ENCODE data around the gene CDK14.

CDK14 gene

DNA sequence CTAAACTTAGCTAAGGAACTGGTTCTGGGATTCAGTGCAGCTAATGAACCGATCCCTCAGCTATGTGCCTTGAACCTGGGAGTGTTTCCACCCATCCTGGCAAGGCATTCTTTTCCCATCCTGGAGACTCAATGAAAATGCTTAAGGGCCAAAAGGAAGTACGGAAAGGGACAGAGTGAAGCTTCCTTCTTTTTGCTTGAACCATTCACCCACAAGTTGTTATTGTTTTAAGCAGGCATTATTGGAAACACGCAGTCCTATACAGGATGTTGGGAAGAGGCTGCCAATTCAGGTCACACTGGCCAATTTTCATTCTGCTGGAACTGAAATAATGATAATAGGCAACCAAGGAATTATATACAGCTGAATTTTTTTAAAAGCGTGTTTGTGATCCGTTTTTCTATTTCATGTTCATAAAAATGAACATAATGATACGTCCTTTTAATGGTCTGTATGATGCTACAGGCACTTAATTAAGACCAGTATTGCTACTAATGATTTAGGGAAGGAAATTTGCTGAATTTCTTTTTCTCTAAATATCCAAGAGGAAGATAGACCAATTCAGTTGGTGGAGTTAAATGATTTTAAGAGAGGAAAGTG lies 610.3 kb downstream of the CDK14 start:
- no peaks in the 10 kb centered on the region for H3K27me3 ChIP-seq (ENCODE audit: control insufficient read depth, insufficient read depth, low read length, poor library complexity, severe bottlenecking)
- H3K36me3 ChIP-seq (ENCODE audit: control insufficient read depth, insufficient read depth, low read length) = no peaks in the 10 kb centered on the region
- no peak overlapping the region for H3K27ac ChIP-seq (ENCODE audit: insufficient read depth, low read depth, low read length, poor library complexity, severe bottlenecking)
- H3K4me3 ChIP-seq (ENCODE audit: insufficient read depth, low read depth, low read length) = no peak overlapping the region
- no peaks in the 10 kb centered on the region for H3K9me3 ChIP-seq (ENCODE audit: control insufficient read depth, low read length)
- 94 to 96% methylated on average over 6 of the region's 6 CpGs for WGBS, 2 experiments
- peaks cover 6% of the 10 kb centered on the region for H3K4me1 ChIP-seq (ENCODE audit: control insufficient read depth, insufficient read depth, low read length)

DNA sequence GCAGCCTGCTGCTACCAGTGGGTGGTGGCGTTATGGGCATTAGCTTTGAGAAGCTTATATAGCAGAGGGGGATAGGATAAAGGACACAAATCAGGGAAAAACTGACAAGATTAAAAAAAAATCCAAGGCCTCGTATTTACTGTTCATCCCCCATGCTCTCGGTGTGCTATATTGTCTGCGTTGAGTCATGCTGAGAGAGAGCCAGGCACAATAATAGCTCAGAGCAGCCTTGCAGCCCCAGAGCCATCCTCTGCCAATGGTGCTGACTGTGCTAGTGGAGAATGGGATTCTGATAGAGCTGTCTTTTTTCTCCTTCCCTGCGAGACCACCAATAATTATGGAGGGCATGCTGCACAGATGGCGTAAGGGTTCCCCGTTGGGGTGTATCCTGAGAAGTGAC lies 616.5 kb downstream of the CDK14 start:
- H3K27me3 ChIP-seq (ENCODE audit: control insufficient read depth, insufficient read depth, low read length, poor library complexity, severe bottlenecking) = no peaks in the 10 kb centered on the region
- H3K9me3 ChIP-seq (ENCODE audit: control insufficient read depth, low read length) = no peaks in the 10 kb centered on the region
- H3K36me3 ChIP-seq (ENCODE audit: control insufficient read depth, insufficient read depth, low read length) = no peaks in the 10 kb centered on the region
- WGBS, 2 experiments = 31 to 43% methylated on average over 7 of the region's 7 CpGs
- H3K4me1 ChIP-seq (ENCODE audit: control insufficient read depth, insufficient read depth, low read length) = peaks cover 13% of the 10 kb centered on the region
- H3K4me3 ChIP-seq (ENCODE audit: insufficient read depth, low read depth, low read length) = no peak overlapping the region
- no peak overlapping the region for H3K27ac ChIP-seq (ENCODE audit: insufficient read depth, low read depth, low read length, poor library complexity, severe bottlenecking)

DNA sequence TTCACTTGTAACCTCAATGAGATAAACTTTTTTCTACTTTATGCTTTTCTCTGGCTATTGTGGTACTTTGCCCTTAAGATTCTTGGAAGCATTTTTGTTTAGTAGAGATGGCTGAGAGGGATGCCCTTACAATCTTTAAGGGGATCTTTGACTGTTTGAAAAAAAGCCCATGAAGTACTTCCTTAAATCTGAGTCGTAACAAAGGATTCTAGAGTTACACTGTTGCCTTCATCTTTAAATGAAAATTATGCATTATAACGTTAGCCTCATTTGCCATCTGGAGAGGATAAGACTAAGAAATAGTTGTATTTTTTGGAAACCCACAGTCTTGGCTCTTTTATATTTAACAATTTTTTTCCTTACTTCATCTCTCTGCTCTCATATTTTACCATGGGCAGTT lies 630.3 kb downstream of the CDK14 start:
- Histone ChIP-seq H3K27ac (ENCODE audit: insufficient read depth, low read depth, low read length, poor library complexity, severe bottlenecking) (no peak overlapping the region), H3K27me3 (ENCODE audit: control insufficient read depth, insufficient read depth, low read length, poor library complexity, severe bottlenecking) (no peaks in the 10 kb centered on the region), H3K4me1 (ENCODE audit: control insufficient read depth, insufficient read depth, low read length) (peaks cover 8% of the 10 kb centered on the region), H3K36me3 (ENCODE audit: control insufficient read depth, insufficient read depth, low read length) (no peaks in the 10 kb centered on the region), H3K9me3 (ENCODE audit: control insufficient read depth, low read length) (no peaks in the 10 kb centered on the region), H3K4me3 (ENCODE audit: insufficient read depth, low read depth, low read length) (no peak overlapping the region)
- 91 to 100% methylated on average over 1 to 2 of the region's 2 CpGs for WGBS, 2 experiments

DNA sequence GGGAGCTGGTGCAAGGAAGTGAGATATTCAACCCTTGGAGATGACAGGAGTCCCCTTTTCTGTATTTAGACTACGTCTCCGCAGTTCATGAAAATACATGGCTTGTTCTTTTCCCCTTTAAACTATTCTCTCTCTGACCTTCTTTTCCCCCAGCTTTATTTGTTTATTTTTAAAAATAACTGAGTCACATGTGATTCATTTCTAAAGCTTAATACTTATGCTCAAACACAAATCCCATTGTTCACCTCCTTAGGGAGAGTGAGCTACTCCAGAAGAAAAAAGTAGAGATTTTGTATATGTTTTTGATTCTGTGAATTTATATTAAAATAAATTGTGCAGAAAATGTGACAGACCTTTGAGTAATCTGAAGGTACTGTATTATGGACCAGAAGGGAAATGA lies 632.2 kb downstream of the CDK14 start:
- Histone ChIP-seq H3K4me1 (ENCODE audit: control insufficient read depth, insufficient read depth, low read length) (peaks cover 8% of the 10 kb centered on the region), H3K36me3 (ENCODE audit: control insufficient read depth, insufficient read depth, low read length) (no peaks in the 10 kb centered on the region), H3K9me3 (ENCODE audit: control insufficient read depth, low read length) (no peaks in the 10 kb centered on the region), H3K27ac (ENCODE audit: insufficient read depth, low read depth, low read length, poor library complexity, severe bottlenecking) (no peak overlapping the region), H3K27me3 (ENCODE audit: control insufficient read depth, insufficient read depth, low read length, poor library complexity, severe bottlenecking) (no peaks in the 10 kb centered on the region), H3K4me3 (ENCODE audit: insufficient read depth, low read depth, low read length) (no peak overlapping the region)
- whole genome bisulfite sequencing, 2 experiments = 90 to 100% methylated on average over 2 of the region's 2 CpGs

DNA sequence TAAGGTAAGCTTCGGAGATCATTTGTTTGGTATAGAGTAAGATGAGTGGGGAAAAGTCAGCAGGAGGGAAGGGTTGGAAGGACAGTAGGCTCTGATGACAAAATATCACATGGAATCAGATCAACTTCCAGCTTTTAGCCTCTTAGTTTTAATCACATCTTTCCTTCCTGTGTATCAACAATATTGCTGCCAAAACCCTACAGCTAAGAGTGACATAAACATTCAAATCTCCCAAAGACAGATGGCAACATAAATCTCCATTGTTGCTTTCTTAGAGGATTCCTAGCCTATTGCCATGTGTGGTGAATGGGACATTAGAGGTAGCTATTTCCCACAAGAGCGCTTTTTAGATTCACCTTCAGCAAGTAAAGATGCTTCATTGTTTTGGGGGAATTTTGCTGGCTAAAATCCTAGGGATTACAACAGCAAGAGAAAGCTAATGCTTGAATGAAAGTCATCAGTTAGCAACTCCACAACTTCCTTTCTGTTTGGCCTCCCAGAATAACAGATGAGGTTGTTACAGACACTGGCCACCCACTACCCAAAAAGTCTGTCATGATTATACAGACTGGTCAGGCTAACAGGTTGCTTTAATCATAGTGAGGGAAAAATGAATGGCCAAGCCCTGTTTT lies 632.9 kb downstream of the CDK14 start:
- peaks cover 8% of the 10 kb centered on the region for H3K4me1 ChIP-seq (ENCODE audit: control insufficient read depth, insufficient read depth, low read length)
- H3K36me3 ChIP-seq (ENCODE audit: control insufficient read depth, insufficient read depth, low read length) = no peaks in the 10 kb centered on the region
- no peaks in the 10 kb centered on the region for H3K27me3 ChIP-seq (ENCODE audit: control insufficient read depth, insufficient read depth, low read length, poor library complexity, severe bottlenecking)
- H3K9me3 ChIP-seq (ENCODE audit: control insufficient read depth, low read length) = no peaks in the 10 kb centered on the region
- WGBS, 2 experiments = 73 to 76% methylated on average over 2 of the region's 2 CpGs
- no peak overlapping the region for H3K4me3 ChIP-seq (ENCODE audit: insufficient read depth, low read depth, low read length)
- H3K27ac ChIP-seq (ENCODE audit: insufficient read depth, low read depth, low read length, poor library complexity, severe bottlenecking) = no peak overlapping the region

DNA sequence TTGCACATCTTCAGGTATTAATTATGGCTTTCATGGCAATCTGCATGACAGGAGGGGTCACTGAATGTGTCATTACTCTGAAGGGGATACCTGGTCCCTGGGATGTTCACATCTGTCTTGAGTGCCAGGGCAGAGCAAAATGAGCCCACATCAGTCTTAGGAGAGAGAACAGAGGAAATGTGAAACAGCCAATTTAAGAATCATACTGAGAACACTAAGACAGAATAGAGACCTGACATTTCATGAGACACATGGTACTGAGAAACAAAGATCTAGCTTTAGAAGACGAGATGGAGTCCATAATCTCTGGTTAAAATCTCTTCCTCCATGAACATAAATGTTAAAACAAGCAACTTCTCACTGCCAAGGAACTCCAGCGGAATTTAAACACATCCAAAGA lies 634.0 kb downstream of the CDK14 start:
- H3K27ac ChIP-seq (ENCODE audit: insufficient read depth, low read depth, low read length, poor library complexity, severe bottlenecking) = no peak overlapping the region
- no peaks in the 10 kb centered on the region for H3K9me3 ChIP-seq (ENCODE audit: control insufficient read depth, low read length)
- no peaks in the 10 kb centered on the region for H3K27me3 ChIP-seq (ENCODE audit: control insufficient read depth, insufficient read depth, low read length, poor library complexity, severe bottlenecking)
- H3K4me1 ChIP-seq (ENCODE audit: control insufficient read depth, insufficient read depth, low read length) = peaks cover 8% of the 10 kb centered on the region
- H3K36me3 ChIP-seq (ENCODE audit: control insufficient read depth, insufficient read depth, low read length) = no peaks in the 10 kb centered on the region
- 88 to 91% methylated on average over 2 of the region's 2 CpGs for WGBS, 2 experiments
- H3K4me3 ChIP-seq (ENCODE audit: insufficient read depth, low read depth, low read length) = no peak overlapping the region

DNA sequence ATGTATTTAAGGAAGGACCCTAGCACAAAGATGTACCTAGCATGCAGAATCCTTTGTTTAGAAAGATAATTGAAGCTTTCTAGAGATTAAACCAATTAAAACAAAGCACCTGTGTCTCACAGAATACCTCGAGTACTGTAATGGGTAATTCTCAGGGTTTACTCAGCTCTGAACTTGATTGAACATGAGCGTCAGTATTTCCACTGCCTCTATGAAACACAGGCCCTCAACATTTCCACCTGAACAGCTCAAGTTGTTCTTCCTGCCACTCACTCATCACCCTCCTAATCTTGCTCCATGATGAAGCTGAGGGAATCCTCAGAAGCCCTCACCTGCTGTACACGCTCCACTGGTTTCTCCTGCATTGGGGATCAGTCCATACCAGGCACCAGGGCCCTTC lies 634.4 kb downstream of the CDK14 start:
- Histone ChIP-seq H3K4me1 (ENCODE audit: control insufficient read depth, insufficient read depth, low read length) (peaks cover 8% of the 10 kb centered on the region), H3K27ac (ENCODE audit: insufficient read depth, low read depth, low read length, poor library complexity, severe bottlenecking) (no peak overlapping the region), H3K4me3 (ENCODE audit: insufficient read depth, low read depth, low read length) (no peak overlapping the region), H3K36me3 (ENCODE audit: control insufficient read depth, insufficient read depth, low read length) (no peaks in the 10 kb centered on the region), H3K9me3 (ENCODE audit: control insufficient read depth, low read length) (no peaks in the 10 kb centered on the region), H3K27me3 (ENCODE audit: control insufficient read depth, insufficient read depth, low read length, poor library complexity, severe bottlenecking) (no peaks in the 10 kb centered on the region)
- WGBS, 2 experiments = 91 to 94% methylated on average over 3 of the region's 3 CpGs

DNA sequence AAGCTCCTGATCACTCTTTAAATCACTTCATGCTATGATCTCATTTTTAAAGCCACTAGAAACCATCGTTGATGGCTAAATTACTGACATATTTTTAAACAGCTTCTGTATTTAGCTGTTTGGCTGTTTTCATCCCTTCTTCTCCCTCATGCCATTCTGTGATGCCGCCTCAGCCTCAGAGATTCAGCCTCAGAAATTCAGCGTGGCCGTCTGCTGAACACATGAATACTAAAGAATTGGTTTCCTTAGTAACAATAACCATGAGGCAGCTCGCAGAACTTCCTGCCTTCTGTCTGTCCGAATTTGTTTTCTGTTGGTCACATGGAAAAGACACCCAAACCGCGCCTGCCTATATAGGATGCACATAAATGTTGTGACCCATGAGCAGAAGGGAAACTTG lies 637.1 kb downstream of the CDK14 start:
- Histone ChIP-seq H3K27ac (ENCODE audit: insufficient read depth, low read depth, low read length, poor library complexity, severe bottlenecking) (no peak overlapping the region), H3K4me1 (ENCODE audit: control insufficient read depth, insufficient read depth, low read length) (peaks cover 8% of the 10 kb centered on the region), H3K27me3 (ENCODE audit: control insufficient read depth, insufficient read depth, low read length, poor library complexity, severe bottlenecking) (no peaks in the 10 kb centered on the region), H3K36me3 (ENCODE audit: control insufficient read depth, insufficient read depth, low read length) (no peaks in the 10 kb centered on the region), H3K9me3 (ENCODE audit: control insufficient read depth, low read length) (no peaks in the 10 kb centered on the region), H3K4me3 (ENCODE audit: insufficient read depth, low read depth, low read length) (no peak overlapping the region)
- WGBS, 2 experiments = 91 to 94% methylated on average over 8 of the region's 8 CpGs

DNA sequence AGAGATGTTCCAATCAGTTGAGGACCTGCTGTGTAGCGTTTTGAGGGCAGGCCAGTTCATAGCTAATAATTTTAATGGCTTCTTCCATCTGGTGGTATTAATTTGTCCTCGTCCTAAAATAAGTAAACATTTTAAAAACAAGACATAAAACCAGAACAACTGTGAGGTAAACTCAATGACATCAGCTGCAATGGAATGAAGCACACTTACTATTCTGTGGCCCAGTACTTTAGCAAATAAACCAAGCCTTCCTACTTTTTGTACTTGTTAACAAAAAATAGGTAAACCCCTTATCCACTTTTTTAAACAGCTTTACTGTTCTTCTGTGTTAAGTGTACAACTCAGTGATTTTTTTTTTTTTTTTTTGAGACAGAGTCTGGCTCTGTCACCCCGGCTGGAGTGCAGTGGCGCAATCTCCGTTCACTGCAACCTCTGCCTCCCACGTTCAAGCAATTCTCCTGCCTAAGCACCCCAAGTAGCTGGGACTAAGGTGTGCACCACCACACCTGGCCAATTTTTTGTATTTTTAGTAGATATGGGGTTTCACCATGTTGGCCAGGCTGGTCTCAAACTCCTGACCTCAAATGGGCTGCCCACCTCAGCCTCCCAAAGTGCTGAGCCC lies 639.2 kb downstream of the CDK14 start:
- Histone ChIP-seq H3K9me3 (ENCODE audit: control insufficient read depth, low read length) (no peaks in the 10 kb centered on the region), H3K4me1 (ENCODE audit: control insufficient read depth, insufficient read depth, low read length) (no peaks in the 10 kb centered on the region), H3K27me3 (ENCODE audit: control insufficient read depth, insufficient read depth, low read length, poor library complexity, severe bottlenecking) (no peaks in the 10 kb centered on the region), H3K36me3 (ENCODE audit: control insufficient read depth, insufficient read depth, low read length) (no peaks in the 10 kb centered on the region), H3K27ac (ENCODE audit: insufficient read depth, low read depth, low read length, poor library complexity, severe bottlenecking) (no peak overlapping the region), H3K4me3 (ENCODE audit: insufficient read depth, low read depth, low read length) (no peak overlapping the region)
- 96 to 97% methylated on average over 6 of the region's 6 CpGs for WGBS, 2 experiments

DNA sequence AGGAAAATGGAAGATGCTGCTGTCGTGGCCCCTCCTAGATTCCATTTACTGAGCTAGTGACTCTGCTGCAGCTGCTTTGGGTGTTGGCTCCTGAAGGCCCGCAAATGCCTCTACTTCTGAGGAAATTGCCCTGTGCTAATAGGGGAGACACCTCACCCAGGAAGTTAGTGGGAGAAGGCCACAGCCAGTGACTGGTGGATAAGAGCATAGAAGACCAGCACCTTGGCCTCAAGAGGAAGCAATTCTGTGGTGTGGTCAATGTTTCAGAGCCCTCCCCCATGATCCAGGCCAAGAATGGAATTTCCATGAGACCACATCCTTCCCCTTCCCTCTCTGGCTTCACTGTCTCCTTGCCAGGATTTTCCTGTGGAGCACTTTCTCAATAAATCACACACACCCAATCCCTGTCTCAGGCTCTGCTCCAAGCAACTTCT lies 643.1 kb downstream of the CDK14 start:
- H3K27ac ChIP-seq (ENCODE audit: insufficient read depth, low read depth, low read length, poor library complexity, severe bottlenecking) = no peak overlapping the region
- no peak overlapping the region for H3K4me3 ChIP-seq (ENCODE audit: insufficient read depth, low read depth, low read length)
- H3K9me3 ChIP-seq (ENCODE audit: control insufficient read depth, low read length) = no peaks in the 10 kb centered on the region
- 90 to 95% methylated on average over 2 of the region's 2 CpGs for WGBS, 2 experiments
- no peaks in the 10 kb centered on the region for H3K4me1 ChIP-seq (ENCODE audit: control insufficient read depth, insufficient read depth, low read length)
- no peaks in the 10 kb centered on the region for H3K36me3 ChIP-seq (ENCODE audit: control insufficient read depth, insufficient read depth, low read length)
- H3K27me3 ChIP-seq (ENCODE audit: control insufficient read depth, insufficient read depth, low read length, poor library complexity, severe bottlenecking) = no peaks in the 10 kb centered on the region
